GM23248 (cell line): ENCODE measurements around the gene ECI2. TPM values are rescaled to one million over a fixed set of nuclear protein-coding genes. Genes with fewer than 3 reads are reported as not detected.

Experiments
- DNase-seq: peaks from one replicate; pipeline ENCODE4 v3.0.0-alpha.2; 2015
- H2AFZ ChIP-seq: fragments of 200-600 bp; sonication (generic); 2 replicates; pipeline ENCODE4 v1.6.1; 2016; ENCODE audit warnings: antibody characterized with exemption
- H3F3A ChIP-seq: fragments of 200-600 bp; sonication (generic); 2 replicates; pipeline ENCODE4 v1.6.1; 2016; ENCODE audit warnings: mild to moderate bottlenecking, antibody characterized with exemption, mixed run types; ENCODE audit not compliant: insufficient read depth
- H3K27ac ChIP-seq: fragments of 200-600 bp; sonication (generic); 2 replicates; pipeline ENCODE4 v1.5.1; 2016; ENCODE audit warnings: mild to moderate bottlenecking
- H3K27me3 ChIP-seq: fragments of 200-600 bp; sonication (generic); replicated peaks from 2 replicates; pipeline ENCODE4 v1.6.1; 2016; ENCODE audit warnings: mild to moderate bottlenecking; ENCODE audit not compliant: insufficient read depth
- H3K36me3 ChIP-seq: fragments of 200-600 bp; sonication (generic); 2 replicates; pipeline ENCODE4 v1.6.1; 2016; ENCODE audit warnings: low read depth, mild to moderate bottlenecking
- H3K4me1 ChIP-seq: fragments of 200-600 bp; sonication (generic); 2 replicates; pipeline ENCODE4 v1.6.1; 2016; ENCODE audit warnings: mild to moderate bottlenecking; ENCODE audit not compliant: insufficient read depth
- H3K4me2 ChIP-seq: fragments of 200-600 bp; sonication (generic); one replicate; pipeline ENCODE4 v1.6.1; 2016; ENCODE audit warnings: mild to moderate bottlenecking; ENCODE audit not compliant: unreplicated experiment
- H3K4me3 ChIP-seq: fragments of 200-600 bp; sonication (generic); 2 replicates; pipeline ENCODE4 v1.5.1; 2016; ENCODE audit warnings: mild to moderate bottlenecking
- H3K79me2 ChIP-seq: fragments of 200-600 bp; sonication (generic); 2 replicates; pipeline ENCODE4 v1.6.1; 2016; ENCODE audit warnings: mild to moderate bottlenecking; ENCODE audit not compliant: insufficient read depth
- H3K9ac ChIP-seq: fragments of 200-600 bp; sonication (generic); 2 replicates; pipeline ENCODE4 v1.6.1; 2016; ENCODE audit warnings: mild to moderate bottlenecking
- H3K9me2 ChIP-seq: fragments of 200-600 bp; sonication (generic); 2 replicates; pipeline ENCODE4 v1.6.1; 2016; ENCODE audit warnings: mixed run types, mild to moderate bottlenecking, moderate library complexity; ENCODE audit not compliant: insufficient read depth
- H3K9me3 ChIP-seq: fragments of 200-600 bp; sonication (generic); one replicate; pipeline ENCODE4 v1.6.1; 2017; ENCODE audit warnings: low read depth
- H4K20me1 ChIP-seq: fragments of 200-600 bp; sonication (generic); 2 replicates; pipeline ENCODE4 v1.6.0; 2016; ENCODE audit not compliant: insufficient read depth
- EZH2 ChIP-seq: fragments of 200-600 bp; sonication (generic); IDR thresholded peaks from 2 replicates; pipeline ENCODE4 v1.6.1; 2018; ENCODE audit warnings: antibody characterized with exemption, mild to moderate bottlenecking; ENCODE audit not compliant: insufficient read depth, poor library complexity, severe bottlenecking
- EZH2phosphoT487 ChIP-seq: fragments of 200-600 bp; sonication (generic); IDR thresholded peaks from 2 replicates; pipeline ENCODE4 v1.6.1; 2018; ENCODE audit warnings: antibody characterized with exemption, moderate library complexity, mild to moderate bottlenecking, low read depth; ENCODE audit not compliant: insufficient read depth
- WGBS, 2 experiments: methylation state at CpG; one replicate each; pipeline ENCODE4 v1.1.6; 2015 to 2017; ENCODE audit warnings: low lambda C conversion rate in 2 of 2, low coverage in 1 of 2; ENCODE audit errors: missing lambda C conversion rate in 2 of 2; 5-methylcytosine and 5-hydroxymethylcytosine counted together
- in situ Hi-C: fragments of 300-500 bp; cut with MboI; formaldehyde crosslinking; loops from 2 replicates; pipeline ENCODE4 v1.15.0; 2020
- polyA plus RNA-seq: library from polyadenylated mRNA; unstranded; fragments of >200 nt; fragmentation: Nextera tagmentation; extraction: Ambion mirVana; gene quantifications from 2 replicates; pipeline ENCODE4 v1.2.1, GENCODE V29; 2016
- total RNA-seq: library from RNA; depleted of rRNA; stranded (reverse); fragments of >200 nt; shearing (Covaris generic); gene quantifications from 2 replicates; pipeline ENCODE4 v1.2.3, GENCODE V29; 2014

Gene ECI2
- total and polyA plus RNA-seq, 2 experiments from 2014 or later, result 116 to 134 TPM

GRCh38 chr6:4088704-4089103 lies 46.7 kb downstream of the ECI2 start:
- Histone ChIP-seq H4K20me1 (no peaks in the 10 kb centered on the region), H3K36me3 (no peaks in the 10 kb centered on the region), H3K4me1 (peaks cover 6% of the 10 kb centered on the region), H3K9ac (no peak overlapping the region), H3K4me2 (no peak overlapping the region), H3K4me3 (no peak overlapping the region), H3K9me2 (no peaks in the 10 kb centered on the region), H3K27me3 (no peaks in the 10 kb centered on the region), H3K9me3 (no peaks in the 10 kb centered on the region), H3K27ac (no peak overlapping the region), H3K79me2 (no peaks in the 10 kb centered on the region), H3F3A (no peaks in the 10 kb centered on the region), H2AFZ (no peak overlapping the region)
- WGBS, 2 experiments, result 93 to 95% methylated on average over 7 of the region's 7 CpGs
- DNase-seq, result no peak
- in situ Hi-C loops, result no loop called here
- no peak for TF ChIP-seq EZH2phosphoT487
- TF ChIP-seq EZH2, result no peak

GRCh38 chr6:4085332-4085700 lies 50.1 kb downstream of the ECI2 start:
- no peak for TF ChIP-seq EZH2
- TF ChIP-seq EZH2phosphoT487, result no peak
- H4K20me1 ChIP-seq, result no peaks in the 10 kb centered on the region
- no peaks in the 10 kb centered on the region for H3K27me3 ChIP-seq
- no peaks in the 10 kb centered on the region for H3K9me2 ChIP-seq
- H3K4me3 ChIP-seq, result no peak overlapping the region
- WGBS, 2 experiments, result 11 to 13% methylated on average over 1 of the region's 1 CpG
- DNase-seq, result peak; percentile 68
- no peaks in the 10 kb centered on the region for H3F3A ChIP-seq
- peaks cover 6% of the 10 kb centered on the region for H3K4me1 ChIP-seq
- no peak overlapping the region for H3K27ac ChIP-seq
- H2AFZ ChIP-seq, result no peak overlapping the region
- H3K9me3 ChIP-seq, result no peaks in the 10 kb centered on the region
- no peaks in the 10 kb centered on the region for H3K36me3 ChIP-seq
- in situ Hi-C loops, result no loop called here
- no peak overlapping the region for H3K9ac ChIP-seq
- no peaks in the 10 kb centered on the region for H3K79me2 ChIP-seq
- no peak overlapping the region for H3K4me2 ChIP-seq

- Histone ChIP-seq H3K27me3 (no peaks in the 10 kb centered on the region), H3K9me2 (no peaks in the 10 kb centered on the region), H3K27ac (no peak overlapping the region), H3K4me1 (peaks cover 6% of the 10 kb centered on the region), H3K4me2 (no peak overlapping the region), H3K36me3 (no peaks in the 10 kb centered on the region), H3K9ac (no peak overlapping the region), H3K4me3 (no peak overlapping the region), H4K20me1 (no peaks in the 10 kb centered on the region), H3F3A (no peaks in the 10 kb centered on the region), H2AFZ (no peak overlapping the region), H3K9me3 (no peaks in the 10 kb centered on the region), H3K79me2 (no peaks in the 10 kb centered on the region)
- in situ Hi-C loops, result no loop called here
- DNase-seq, result no peak
- no peak for TF ChIP-seq EZH2phosphoT487
- no peak for TF ChIP-seq EZH2
- WGBS, 2 experiments, result 58 to 64% methylated on average over 9 of the region's 9 CpGs
Observed at GRCh38 chr6:4084444-4085331, 50.7 kb downstream of the ECI2 start.

GRCh38 chr6:4078691-4079471 lies 56.5 kb downstream of the ECI2 start, which contains the start of gene FAM217A:
Gene FAM217A, minus strand, starts transcription at chr6:4079137. Its CDS starts 1,723 bp downstream, at chr6:4077414.
- Histone ChIP-seq H3K4me2 (no peak within 1 kb of the TSS), H3K9ac (no peak within 1 kb of the TSS), H3K4me3 (no peak within 1 kb of the TSS), H3K9me2 (no peaks in the 10 kb centered on the region), H3K27ac (no peak within 1 kb of the TSS), H3K4me1 (no peaks in the 10 kb centered on the region), H2AFZ (no peak within 1 kb of the TSS), H3K9me3 (no peaks in the 10 kb centered on the region), H4K20me1 (no peaks in the 10 kb centered on the region), H3F3A (no peaks in the 10 kb centered on the region), H3K27me3 (no peaks in the 10 kb centered on the region), H3K79me2 (no peaks in the 10 kb centered on the region), H3K36me3 (no peaks in the 10 kb centered on the region)
- TF ChIP-seq EZH2phosphoT487, result no peak
- TF ChIP-seq EZH2, result no peak
- WGBS, 2 experiments, result 67 to 70% methylated on average over 28 to 88 of the region's 91 CpGs
- in situ Hi-C loops, result no loop called here
- no peak for DNase-seq
